Mesenchymal stem cell (in vitro differentiated cells and primary cell): ENCODE measurements around the gene MINDY3.

Experiments used
- DNase-seq: peaks from one replicate; pipeline ENCODE4 v3.0.0-alpha.2; 2013
- H2AFZ ChIP-seq: one replicate; pipeline ENCODE4 v1.6.1; 2013; ENCODE audit warnings: low read depth, mild to moderate bottlenecking, control low read depth, inconsistent platforms, low read length, moderate library complexity
- H2AK5ac ChIP-seq: 2 replicates; pipeline ENCODE4 v1.6.1; 2013; ENCODE audit warnings: low read length, moderate library complexity, mild to moderate bottlenecking, inconsistent platforms; ENCODE audit not compliant: severe bottlenecking
- H2BK120ac ChIP-seq: one replicate; pipeline ENCODE4 v1.6.1; 2013; ENCODE audit warnings: low read depth, mild to moderate bottlenecking, inconsistent platforms, low read length, moderate library complexity
- H2BK12ac ChIP-seq, 2 experiments: one replicate each; pipeline ENCODE4 v1.6.1; 2013; ENCODE audit warnings: inconsistent platforms in 2 of 2, low read length in 2 of 2, mild to moderate bottlenecking in 2 of 2, moderate library complexity in 2 of 2, control low read depth in 1 of 2
- H2BK15ac ChIP-seq: one replicate; pipeline ENCODE4 v1.6.1; 2013; ENCODE audit warnings: mild to moderate bottlenecking, low read depth, inconsistent platforms; ENCODE audit not compliant: poor library complexity, severe bottlenecking
- H2BK5ac ChIP-seq: 2 replicates; pipeline ENCODE4 v1.6.1; 2013; ENCODE audit warnings: low read depth, mild to moderate bottlenecking, low read length, control low read depth, inconsistent platforms; ENCODE audit not compliant: poor library complexity, severe bottlenecking
- H3K14ac ChIP-seq, 2 experiments: one replicate each; pipeline ENCODE4 v1.6.1; 2013; ENCODE audit warnings: inconsistent platforms in 2 of 2, low read length in 2 of 2, control low read depth in 1 of 2, mild to moderate bottlenecking in 1 of 2, moderate library complexity in 1 of 2
- H3K18ac ChIP-seq, 2 experiments: one replicate each; pipeline ENCODE4 v1.6.1; 2013; ENCODE audit warnings: inconsistent platforms in 2 of 2, low read length in 2 of 2, control low read depth in 1 of 2, low read depth in 1 of 2, mild to moderate bottlenecking in 1 of 2
- H3K23ac ChIP-seq, 2 experiments: one replicate each; pipeline ENCODE4 v1.6.1; 2013; ENCODE audit warnings: inconsistent platforms in 2 of 2, low read length in 2 of 2, mild to moderate bottlenecking in 2 of 2, moderate library complexity in 2 of 2, control low read depth in 1 of 2
- H3K27ac ChIP-seq: 2 replicates; pipeline ENCODE4 v1.5.1; 2013; ENCODE audit warnings: mild to moderate bottlenecking, moderate library complexity, low read length, control low read depth, inconsistent platforms; ENCODE audit not compliant: poor library complexity, severe bottlenecking
- H3K27me3 ChIP-seq, 2 experiments: 2 replicates each; pipeline versions ENCODE4 v1.6.1 to v1.7.0; 2013; ENCODE audit warnings: low read length in 2 of 2, mild to moderate bottlenecking in 2 of 2, moderate library complexity in 2 of 2, control low read depth in 1 of 2, inconsistent platforms in 1 of 2; ENCODE audit not compliant: control insufficient read depth in 1 of 2, insufficient read depth in 1 of 2
- H3K36me3 ChIP-seq, 2 experiments: 2 replicates each; pipeline versions ENCODE4 v1.6.1 to v1.7.0; 2013; ENCODE audit warnings: low read length in 2 of 2, control low read depth in 1 of 2, inconsistent platforms in 1 of 2, low read depth in 1 of 2, mild to moderate bottlenecking in 1 of 2; ENCODE audit not compliant: insufficient read depth in 2 of 2, control insufficient read depth in 1 of 2
- H3K4ac ChIP-seq, 2 experiments: one replicate each; pipeline ENCODE4 v1.6.1; 2013; ENCODE audit warnings: inconsistent platforms in 2 of 2, low read length in 2 of 2, mild to moderate bottlenecking in 2 of 2, moderate library complexity in 2 of 2, control low read depth in 1 of 2, low read depth in 1 of 2
- H3K4me1 ChIP-seq: 2 replicates; pipeline ENCODE4 v1.6.1; 2013; ENCODE audit warnings: low read depth, low read length, control low read depth; ENCODE audit not compliant: control insufficient read depth, insufficient read depth
- H3K4me2 ChIP-seq: 2 replicates; pipeline ENCODE4 v1.6.1; 2013; ENCODE audit warnings: low read length, mild to moderate bottlenecking, inconsistent platforms; ENCODE audit not compliant: poor library complexity, severe bottlenecking
- H3K4me3 ChIP-seq, 2 experiments: 2 replicates each; pipeline versions ENCODE4 v1.5.1 to v1.7.0; 2013; ENCODE audit warnings: low read length in 2 of 2, mild to moderate bottlenecking in 2 of 2, control low read depth in 1 of 2, low read depth in 1 of 2; ENCODE audit not compliant: insufficient read depth in 1 of 2
- H3K79me1 ChIP-seq: replicated peaks from 2 replicates; pipeline ENCODE4 v1.6.1; 2013; ENCODE audit warnings: mild to moderate bottlenecking, control low read depth, low read length, inconsistent platforms; ENCODE audit not compliant: poor library complexity, severe bottlenecking
- H3K9ac ChIP-seq: 2 replicates; pipeline ENCODE4 v1.7.0; 2013; ENCODE audit warnings: mild to moderate bottlenecking, low read length, moderate library complexity
- H3K9me3 ChIP-seq: 2 replicates; pipeline ENCODE4 v1.7.0; 2013; ENCODE audit warnings: mild to moderate bottlenecking, low read length; ENCODE audit not compliant: control insufficient read depth
- H4K8ac ChIP-seq: one replicate; pipeline ENCODE4 v1.6.1; 2013; ENCODE audit warnings: inconsistent platforms, mild to moderate bottlenecking, low read length, moderate library complexity
- H4K91ac ChIP-seq: one replicate; pipeline ENCODE4 v1.6.1; 2013; ENCODE audit warnings: mild to moderate bottlenecking, low read length, inconsistent platforms
- WGBS: methylation state at CpG from one replicate; pipeline ENCODE4 v1.1.7; 2013; ENCODE audit warnings: mixed read lengths; 5-methylcytosine and 5-hydroxymethylcytosine counted together

Gene MINDY3

GRCh38 chr10:15795036-15795792 is 65.1 kb downstream of the MINDY3 start:
- Histone ChIP-seq H2BK120ac (no peak overlapping the region), H3K79me1 (peaks cover 4% of the 10 kb centered on the region), H4K91ac (no peak overlapping the region), H3K18ac (no peak overlapping the region), H2AFZ (no peak overlapping the region), H2BK15ac (no peak overlapping the region), H3K36me3 (peaks cover 0 to 33% of the 10 kb centered on the region in 2 experiments), H3K4me2 (no peak overlapping the region), H2BK12ac (no peak overlapping the region), H3K4ac (no peak overlapping the region), H2BK5ac (no peak overlapping the region), H3K23ac (no peak overlapping the region), H3K4me3 (no peak overlapping the region), H3K9ac (no peak overlapping the region), H3K27ac (no peak overlapping the region), H2AK5ac (no peak overlapping the region), H4K8ac (no peak overlapping the region), H3K4me1 (peaks cover 2% of the 10 kb centered on the region), H3K9me3 (peaks cover under 1% of the 10 kb centered on the region), H3K14ac (no peak overlapping the region), H3K27me3 (no peaks in the 10 kb centered on the region)
- DNase-seq = no peak
- WGBS = no CpG with 5 or more reads among the region's 7 CpGs

DNA sequence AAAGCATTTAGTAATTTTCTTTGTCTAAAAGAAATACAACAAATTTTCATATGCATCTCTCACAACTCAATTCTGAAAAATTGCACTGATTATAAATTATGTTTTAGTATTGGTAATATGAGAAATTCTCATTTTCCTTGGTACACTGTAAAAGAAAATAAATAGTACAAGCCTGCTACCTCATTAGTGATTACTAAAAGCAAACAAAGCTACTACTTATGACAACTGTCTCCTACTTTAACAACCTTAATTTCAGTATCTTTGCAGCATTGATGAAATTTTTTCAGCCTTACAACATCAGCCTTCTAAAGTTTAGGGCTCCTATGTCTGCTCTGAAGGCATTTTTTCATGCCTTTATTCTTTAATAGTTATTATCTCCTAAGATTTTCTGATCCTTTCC is 65.7 kb downstream of the MINDY3 start:
- Histone ChIP-seq H4K8ac (no peak overlapping the region), H2BK12ac (no peak overlapping the region), H3K9ac (no peak overlapping the region), H2BK15ac (no peak overlapping the region), H3K9me3 (no peaks in the 10 kb centered on the region), H3K14ac (no peak overlapping the region), H3K4me2 (no peak overlapping the region), H3K27ac (no peak overlapping the region), H2BK5ac (no peak overlapping the region), H3K27me3 (no peaks in the 10 kb centered on the region), H4K91ac (no peak overlapping the region), H2AFZ (no peak overlapping the region), H2BK120ac (no peak overlapping the region), H2AK5ac (no peak overlapping the region), H3K79me1 (peaks cover 4% of the 10 kb centered on the region), H3K18ac (no peak overlapping the region), H3K4ac (no peak overlapping the region), H3K36me3 (peaks cover 0 to 32% of the 10 kb centered on the region in 2 experiments), H3K4me3 (no peak overlapping the region), H3K4me1 (peaks cover 2% of the 10 kb centered on the region), H3K23ac (no peak overlapping the region)
- no peak for DNase-seq

DNA sequence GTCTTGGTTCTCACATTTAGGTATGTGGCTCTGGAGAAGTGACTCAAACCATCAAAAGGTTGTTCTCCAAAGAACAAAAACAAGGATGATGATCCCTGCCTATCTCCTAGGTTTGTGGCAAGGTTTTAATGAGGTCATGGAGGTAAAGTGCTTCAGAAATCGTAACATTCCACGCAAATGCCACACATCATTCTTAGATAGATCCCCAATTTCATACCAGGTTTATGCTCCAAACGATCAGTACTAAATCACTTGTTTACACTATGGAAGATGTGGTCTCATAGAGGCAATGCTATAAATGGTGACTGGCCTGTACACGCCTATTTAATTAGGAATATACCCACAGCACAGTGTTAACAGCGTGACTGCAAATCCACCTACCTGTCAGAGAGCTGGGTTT is 66.6 kb downstream of the MINDY3 start:
- peaks cover 2% of the 10 kb centered on the region for H3K4me1 ChIP-seq
- peaks cover 4% of the 10 kb centered on the region for H3K79me1 ChIP-seq
- DNase-seq = no peak
- no peak overlapping the region for H3K4ac ChIP-seq
- H4K8ac ChIP-seq = no peak overlapping the region
- H2BK12ac ChIP-seq = no peak overlapping the region
- H3K4me3 ChIP-seq = no peak overlapping the region
- H2BK120ac ChIP-seq = no peak overlapping the region
- H3K14ac ChIP-seq = no peak overlapping the region
- no peak overlapping the region for H3K23ac ChIP-seq
- no peak overlapping the region for H3K9ac ChIP-seq
- H3K18ac ChIP-seq = no peak overlapping the region
- H3K36me3 ChIP-seq = peaks cover 0 to 34% of the 10 kb centered on the region in 2 experiments
- H2AK5ac ChIP-seq = no peak overlapping the region
- H3K4me2 ChIP-seq = no peak overlapping the region
- no peak overlapping the region for H4K91ac ChIP-seq
- H3K27me3 ChIP-seq = no peaks in the 10 kb centered on the region
- no peak overlapping the region for H2BK5ac ChIP-seq
- H3K9me3 ChIP-seq = no peaks in the 10 kb centered on the region
- no peak overlapping the region for H3K27ac ChIP-seq
- no peak overlapping the region for H2BK15ac ChIP-seq
- 100% methylated on average over 1 of the region's 5 CpGs for WGBS
- no peak overlapping the region for H2AFZ ChIP-seq

GRCh38 chr10:15792777-15793176 is 67.5 kb downstream of the MINDY3 start:
- H3K4me2 ChIP-seq = no peak overlapping the region
- H2AFZ ChIP-seq = no peak overlapping the region

More at GRCh38 chr10:15792777-15793176, 67.5 kb downstream of the MINDY3 start:
- H2BK12ac ChIP-seq = no peak overlapping the region
- no peak for DNase-seq
- H2BK120ac ChIP-seq = no peak overlapping the region
- no peak overlapping the region for H2BK15ac ChIP-seq
- no peak overlapping the region for H3K4me3 ChIP-seq
- H3K36me3 ChIP-seq = peaks cover 0 to 42% of the 10 kb centered on the region in 2 experiments
- no peak overlapping the region for H2BK5ac ChIP-seq
- H3K9ac ChIP-seq = no peak overlapping the region
- no peak overlapping the region for H3K18ac ChIP-seq
- no peaks in the 10 kb centered on the region for H3K27me3 ChIP-seq
- no peak overlapping the region for H2AK5ac ChIP-seq
- H3K79me1 ChIP-seq = peaks cover 4% of the 10 kb centered on the region
- no peak overlapping the region for H3K27ac ChIP-seq
- WGBS = 96% methylated on average over 1 of the region's 4 CpGs
- H4K91ac ChIP-seq = no peak overlapping the region
- no peak overlapping the region for H3K23ac ChIP-seq
- H4K8ac ChIP-seq = no peak overlapping the region
- H3K4me1 ChIP-seq = peaks cover 2% of the 10 kb centered on the region
- no peak overlapping the region for H3K14ac ChIP-seq
- no peak overlapping the region for H3K4ac ChIP-seq
- H3K9me3 ChIP-seq = no peaks in the 10 kb centered on the region
